GM12878 (cell line): ENCODE data around the gene HES7.

Experiments used
- CHD2 ChIP-seq: IDR thresholded peaks from 2 replicates; pipeline ENCODE4 v1.6.1; 2011; ENCODE audit warnings: low read depth, low read length, improper control_type of control experiment, borderline replicate concordance
- CTCF ChIP-seq, 3 experiments: IDR thresholded peaks in 2 of 3; conservative IDR thresholded peaks in 1 of 3; 2 replicates each; pipeline ENCODE4 v1.5.1; 2011; ENCODE audit warnings: low read depth in 3 of 3, low read length in 3 of 3, mild to moderate bottlenecking in 3 of 3, control low read depth in 2 of 3, moderate library complexity in 2 of 3, inconsistent platforms in 1 of 3, mixed read lengths in 1 of 3; ENCODE audit not compliant: control insufficient read depth in 2 of 3, insufficient read depth in 1 of 3; ENCODE audit errors: extremely low read depth in 1 of 3
- EZH2 ChIP-seq: IDR thresholded peaks from 2 replicates; pipeline ENCODE4 v1.6.1; 2012; ENCODE audit warnings: low read depth, mild to moderate bottlenecking, control low read depth, inconsistent platforms, low read length, borderline replicate concordance; ENCODE audit not compliant: control insufficient read depth
- HDAC2 ChIP-seq: fragments of 200-600 bp; sonication (generic); IDR thresholded peaks from 2 replicates; pipeline ENCODE4 v1.6.1; 2017
- MXI1 ChIP-seq: fragments of 150-350 bp; IDR thresholded peaks from 2 replicates; pipeline ENCODE4 v1.6.1; 2011; ENCODE audit warnings: low read depth, mild to moderate bottlenecking, inconsistent platforms, low read length, improper control_type of control experiment
- ZZZ3 ChIP-seq: IDR thresholded peaks from 2 replicates; pipeline ENCODE4 v1.6.1; 2011; ENCODE audit warnings: low read depth; ENCODE audit not compliant: control insufficient read depth, insufficient read length

DNA sequence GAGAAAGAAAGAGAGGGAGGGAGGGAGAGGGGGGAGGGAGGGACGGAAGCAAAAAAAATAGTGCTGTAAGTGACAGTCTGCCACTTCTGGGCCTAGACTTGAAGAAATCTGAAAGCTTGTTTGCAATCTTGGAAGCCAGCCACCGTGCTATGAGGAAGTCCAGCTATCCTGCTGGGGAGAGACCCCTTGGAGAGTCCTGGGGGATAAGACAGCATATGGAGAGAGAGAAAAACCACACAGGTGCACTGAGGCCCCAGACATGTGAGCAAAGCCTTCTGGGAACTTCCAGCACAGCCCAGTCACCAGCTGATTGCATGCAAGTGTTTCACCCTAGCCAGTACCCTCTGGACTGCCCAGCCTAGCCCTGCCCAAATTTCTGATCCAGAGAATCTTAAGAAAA, 23.8 kb downstream of the HES7 start:
- TF ChIP-seq ZZZ3 (no peak), EZH2 (no peak), HDAC2 (no peak), MXI1 (no peak), CHD2 (no peak), CTCF (IDR thresholded peaks at IDR 0.05 in 2 of 3, conservative IDR thresholded peaks at IDR 0.05 in 1 of 3; ENCODE audit: control insufficient read depth in 2 of 3, extremely low read depth in 1 of 3, insufficient read depth in 1 of 3, low read depth in 3 of 3, low read length in 3 of 3) (no peak)
